H9 (cell line): ENCODE measurements around the gene HTRA1. TPM values are rescaled to one million over a fixed set of nuclear protein-coding genes. Genes with fewer than 3 reads are reported as not detected.

Experiments used
- DNase-seq: peaks from one replicate; pipeline ENCODE4 v3.0.0-alpha.2; 2017
- H2AFZ ChIP-seq: one replicate; pipeline ENCODE4 v1.6.1; 2013; ENCODE audit warnings: mild to moderate bottlenecking, low read length, control low read depth, moderate library complexity
- H2AK5ac ChIP-seq: 2 replicates; pipeline ENCODE4 v1.6.1; 2013; ENCODE audit warnings: low read length, control low read depth, mixed read lengths; ENCODE audit not compliant: insufficient read length
- H2BK120ac ChIP-seq: one replicate; pipeline ENCODE4 v1.6.1; 2013; ENCODE audit warnings: low read depth, mild to moderate bottlenecking, low read length, control low read depth, inconsistent platforms; ENCODE audit not compliant: poor library complexity, severe bottlenecking
- H2BK12ac ChIP-seq: 2 replicates; pipeline ENCODE4 v1.6.1; 2013; ENCODE audit warnings: low read length, control low read depth, mixed read lengths, low read depth; ENCODE audit not compliant: insufficient read length
- H2BK15ac ChIP-seq: 2 replicates; pipeline ENCODE4 v1.6.1; 2013; ENCODE audit warnings: low read depth, low read length, control low read depth
- H2BK20ac ChIP-seq: one replicate; pipeline ENCODE4 v1.6.1; 2013; ENCODE audit warnings: low read depth, mild to moderate bottlenecking, low read length, control low read depth, inconsistent platforms; ENCODE audit not compliant: poor library complexity, severe bottlenecking
- H2BK5ac ChIP-seq: 2 replicates; pipeline ENCODE4 v1.6.1; 2013; ENCODE audit warnings: low read length, control low read depth, mixed read lengths; ENCODE audit not compliant: insufficient read length
- H3K14ac ChIP-seq: 2 replicates; pipeline ENCODE4 v1.6.1; 2013; ENCODE audit warnings: low read length, control low read depth; ENCODE audit not compliant: insufficient read depth
- H3K18ac ChIP-seq: 2 replicates; pipeline ENCODE4 v1.6.1; 2013; ENCODE audit warnings: low read depth, mild to moderate bottlenecking, mixed read lengths, low read length, control low read depth; ENCODE audit not compliant: insufficient read length
- H3K23ac ChIP-seq: 2 replicates; pipeline ENCODE4 v1.6.1; 2013; ENCODE audit warnings: low read length, control low read depth, mixed read lengths, low read depth; ENCODE audit not compliant: insufficient read length
- H3K23me2 ChIP-seq: 2 replicates; pipeline ENCODE4 v1.6.1; 2013; ENCODE audit warnings: low read depth, mild to moderate bottlenecking, mixed read lengths, low read length, control low read depth; ENCODE audit not compliant: insufficient read length, poor library complexity, severe bottlenecking
- H3K27ac ChIP-seq: 2 replicates; pipeline ENCODE4 v1.5.1; 2013; ENCODE audit warnings: low read length, control low read depth, mixed read lengths, low read depth; ENCODE audit not compliant: insufficient read length
- H3K27me3 ChIP-seq: 2 replicates; pipeline ENCODE4 v1.6.1; 2013; ENCODE audit warnings: low read length, control low read depth, inconsistent platforms; ENCODE audit not compliant: insufficient read depth
- H3K4ac ChIP-seq: 2 replicates; pipeline ENCODE4 v1.6.1; 2013; ENCODE audit warnings: low read depth, mild to moderate bottlenecking, control low read depth, inconsistent platforms, low read length, moderate library complexity
- H3K4me1 ChIP-seq: 2 replicates; pipeline ENCODE4 v1.6.1; 2013; ENCODE audit warnings: low read length, control low read depth, inconsistent platforms; ENCODE audit not compliant: insufficient read depth
- H3K4me2 ChIP-seq: 2 replicates; pipeline ENCODE4 v1.6.1; 2013; ENCODE audit warnings: low read length, control low read depth, mixed read lengths; ENCODE audit not compliant: insufficient read length, insufficient read depth
- H3K56ac ChIP-seq: 2 replicates; pipeline ENCODE4 v1.6.1; 2013; ENCODE audit warnings: low read depth, mild to moderate bottlenecking, mixed read lengths, low read length, control low read depth; ENCODE audit not compliant: insufficient read length
- H3K79me1 ChIP-seq: 2 replicates; pipeline ENCODE4 v1.6.1; 2013; ENCODE audit warnings: low read depth, mild to moderate bottlenecking, moderate library complexity, low read length, control low read depth, inconsistent platforms; ENCODE audit not compliant: insufficient read depth, poor library complexity, severe bottlenecking
- H3K79me2 ChIP-seq: 2 replicates; pipeline ENCODE4 v1.6.1; 2013; ENCODE audit warnings: low read length, control low read depth, inconsistent platforms; ENCODE audit not compliant: insufficient read depth
- H3K9ac ChIP-seq: 2 replicates; pipeline ENCODE4 v1.6.1; 2013; ENCODE audit warnings: low read length, control low read depth, mixed read lengths; ENCODE audit not compliant: insufficient read length; ENCODE audit errors: extremely low read depth
- H3K9me3 ChIP-seq: one replicate; pipeline ENCODE4 v1.6.1; 2013; ENCODE audit warnings: low read depth, low read length, inconsistent platforms; ENCODE audit not compliant: control insufficient read depth
- H3T11ph ChIP-seq: one replicate; pipeline ENCODE4 v1.6.1; 2013; ENCODE audit warnings: mild to moderate bottlenecking, low read length, control low read depth, inconsistent platforms
- H4K20me1 ChIP-seq: one replicate; pipeline ENCODE4 v1.6.1; 2013; ENCODE audit not compliant: control insufficient read depth, insufficient read length, insufficient read depth
- H4K5ac ChIP-seq: 2 replicates; pipeline ENCODE4 v1.6.1; 2013; ENCODE audit warnings: low read depth, mild to moderate bottlenecking, mixed read lengths, low read length, control low read depth; ENCODE audit not compliant: insufficient read length
- H4K8ac ChIP-seq: replicated peaks from 2 replicates; pipeline ENCODE4 v1.6.1; 2013; ENCODE audit warnings: low read length, control low read depth, mixed read lengths, low read depth; ENCODE audit not compliant: insufficient read length
- H4K91ac ChIP-seq: 2 replicates; pipeline ENCODE4 v1.6.1; 2013; ENCODE audit warnings: low read depth, mild to moderate bottlenecking, moderate library complexity, mixed read lengths, low read length, control low read depth; ENCODE audit not compliant: insufficient read length
- H3K27ac Mint-ChIP-seq, 3 experiments: 2 replicates in 2 of 3; 3 replicates in 1 of 3; pipeline ENCODE4 v1.8.0; 2020 to 2021; ENCODE audit warnings: mixed read lengths in 3 of 3, mild to moderate bottlenecking in 1 of 3, moderate library complexity in 1 of 3
- H3K27me3 Mint-ChIP-seq: 2 replicates; pipeline ENCODE4 v1.8.0; 2021; ENCODE audit warnings: low read depth, mild to moderate bottlenecking, moderate library complexity, mixed read lengths
- H3K36me3 Mint-ChIP-seq, 3 experiments: 2 replicates in 2 of 3; 3 replicates in 1 of 3; pipeline ENCODE4 v1.8.0; 2020 to 2021; ENCODE audit warnings: low read depth in 3 of 3, mixed read lengths in 3 of 3; ENCODE audit not compliant: insufficient read depth in 1 of 3
- H3K4me1 Mint-ChIP-seq, 2 experiments: 2 replicates each; pipeline ENCODE4 v1.8.0; 2020; ENCODE audit warnings: mixed read lengths in 2 of 2
- H3K4me3 Mint-ChIP-seq, 2 experiments: 2 replicates in 1 of 2; 3 replicates in 1 of 2; pipeline ENCODE4 v1.8.0; 2020 to 2021; ENCODE audit warnings: mild to moderate bottlenecking in 2 of 2, mixed read lengths in 2 of 2, moderate library complexity in 1 of 2
- H3K9me3 Mint-ChIP-seq, 2 experiments: 2 replicates in 1 of 2; 3 replicates in 1 of 2; pipeline ENCODE4 v1.8.0; 2020; ENCODE audit warnings: mild to moderate bottlenecking in 2 of 2, mixed read lengths in 2 of 2, moderate library complexity in 1 of 2
- WGBS: extraction: QIAGEN DNeasy Blood & Tissue Kit; methylation state at CpG from one replicate; pipeline ENCODE4 v1.1.7; 2013; ENCODE audit warnings: missing lambda C conversion rate, low lambda C conversion rate, mixed read lengths; ENCODE audit not compliant: insufficient read length; ENCODE audit errors: extremely low coverage; 5-methylcytosine and 5-hydroxymethylcytosine counted together
- total RNA-seq: library from RNA; stranded (reverse); gene quantifications from 2 replicates; pipeline ENCODE4 v1.2.1, GENCODE V29; 2021
- TF ChIP-seq, protein P1 (sequence below): fragments of 200-600 bp; sonication (generic); conservative IDR thresholded peaks from 3 replicates; pipeline ENCODE4 v1.8.0; 2021; ENCODE audit warnings: antibody characterized with exemption, mild to moderate bottlenecking

Gene HTRA1
- total RNA-seq, 1 experiment from 2014 or later: 11.1 TPM

DNA sequence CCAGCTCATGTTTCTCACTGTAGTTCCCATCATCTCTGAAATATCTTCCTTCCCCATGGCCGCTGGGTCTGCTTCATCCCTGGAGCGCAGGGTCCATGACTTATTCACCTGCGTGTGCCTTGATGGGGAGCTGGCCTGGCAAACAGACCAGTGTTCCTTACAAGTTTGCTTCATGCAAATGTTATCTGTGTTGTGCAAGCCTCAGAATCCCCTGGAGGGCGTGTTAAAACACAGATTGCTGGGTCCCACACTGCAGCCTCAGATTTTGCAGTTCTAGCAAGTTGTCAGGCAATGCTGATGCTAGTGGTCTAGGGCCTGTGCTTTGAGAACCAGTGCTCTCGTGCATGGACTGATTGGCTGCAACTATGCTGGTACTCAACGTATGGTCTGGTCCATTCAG is 92.0 kb downstream of the HTRA1 start:
- Mint-ChIP-seq H3K36me3 (no peaks in the 10 kb centered on the region; a peak in 1 of 7 replicates), H3K27me3 (no peaks in the 10 kb centered on the region; the same call in 1 of the 2 replicates), H3K4me1 (peaks cover 14 to 15% of the 10 kb centered on the region in 2 experiments), H3K4me3 (no peak overlapping the region), H3K27ac (no peak overlapping the region), H3K9me3 (no peaks in the 10 kb centered on the region)
- H3K4ac ChIP-seq: no peak overlapping the region
- no peak overlapping the region for H2BK12ac ChIP-seq
- no peak overlapping the region for H2BK20ac ChIP-seq
- H3T11ph ChIP-seq: no peak overlapping the region
- no peak overlapping the region for H2AK5ac ChIP-seq
- no peak overlapping the region for H3K18ac ChIP-seq
- no peaks in the 10 kb centered on the region for H3K4me1 ChIP-seq
- H3K56ac ChIP-seq: no peak overlapping the region
- H3K14ac ChIP-seq: no peak overlapping the region
- H4K8ac ChIP-seq: no peak overlapping the region
- no peak overlapping the region for H2AFZ ChIP-seq
- DNase-seq: no peak
- H3K9me3 ChIP-seq: no peaks in the 10 kb centered on the region
- WGBS: no CpG with 5 or more reads among the region's 6 CpGs
- H2BK15ac ChIP-seq: no peak overlapping the region
- H3K79me1 ChIP-seq: no peaks in the 10 kb centered on the region
- H4K20me1 ChIP-seq: no peaks in the 10 kb centered on the region
- no peak overlapping the region for H3K9ac ChIP-seq
- H3K23ac ChIP-seq: no peak overlapping the region
- no peak overlapping the region for H2BK5ac ChIP-seq
- no peaks in the 10 kb centered on the region for H3K23me2 ChIP-seq
- TF ChIP-seq, protein P1, sequence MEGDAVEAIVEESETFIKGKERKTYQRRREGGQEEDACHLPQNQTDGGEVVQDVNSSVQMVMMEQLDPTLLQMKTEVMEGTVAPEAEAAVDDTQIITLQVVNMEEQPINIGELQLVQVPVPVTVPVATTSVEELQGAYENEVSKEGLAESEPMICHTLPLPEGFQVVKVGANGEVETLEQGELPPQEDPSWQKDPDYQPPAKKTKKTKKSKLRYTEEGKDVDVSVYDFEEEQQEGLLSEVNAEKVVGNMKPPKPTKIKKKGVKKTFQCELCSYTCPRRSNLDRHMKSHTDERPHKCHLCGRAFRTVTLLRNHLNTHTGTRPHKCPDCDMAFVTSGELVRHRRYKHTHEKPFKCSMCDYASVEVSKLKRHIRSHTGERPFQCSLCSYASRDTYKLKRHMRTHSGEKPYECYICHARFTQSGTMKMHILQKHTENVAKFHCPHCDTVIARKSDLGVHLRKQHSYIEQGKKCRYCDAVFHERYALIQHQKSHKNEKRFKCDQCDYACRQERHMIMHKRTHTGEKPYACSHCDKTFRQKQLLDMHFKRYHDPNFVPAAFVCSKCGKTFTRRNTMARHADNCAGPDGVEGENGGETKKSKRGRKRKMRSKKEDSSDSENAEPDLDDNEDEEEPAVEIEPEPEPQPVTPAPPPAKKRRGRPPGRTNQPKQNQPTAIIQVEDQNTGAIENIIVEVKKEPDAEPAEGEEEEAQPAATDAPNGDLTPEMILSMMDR: no peak
- no peak overlapping the region for H4K5ac ChIP-seq
- H2BK120ac ChIP-seq: no peak overlapping the region
- H3K79me2 ChIP-seq: no peaks in the 10 kb centered on the region
- H3K4me2 ChIP-seq: no peak overlapping the region
- no peaks in the 10 kb centered on the region for H3K27me3 ChIP-seq
- no peak overlapping the region for H4K91ac ChIP-seq
- no peak overlapping the region for H3K27ac ChIP-seq
